Limb (tissue), 2 donors: ENCODE data around the gene MCC.

Source experiments
- DNase-seq, 2 donors: peaks; one replicate each; pipeline ENCODE4 v3.0.0-alpha.2; 2016; ENCODE audit errors: extremely low spot score in 2 of 2

The MCC gene

GRCh38 chr5:112998296-112998695 lies 490.0 kb downstream of the MCC start:
- no peak for DNase-seq

DNA sequence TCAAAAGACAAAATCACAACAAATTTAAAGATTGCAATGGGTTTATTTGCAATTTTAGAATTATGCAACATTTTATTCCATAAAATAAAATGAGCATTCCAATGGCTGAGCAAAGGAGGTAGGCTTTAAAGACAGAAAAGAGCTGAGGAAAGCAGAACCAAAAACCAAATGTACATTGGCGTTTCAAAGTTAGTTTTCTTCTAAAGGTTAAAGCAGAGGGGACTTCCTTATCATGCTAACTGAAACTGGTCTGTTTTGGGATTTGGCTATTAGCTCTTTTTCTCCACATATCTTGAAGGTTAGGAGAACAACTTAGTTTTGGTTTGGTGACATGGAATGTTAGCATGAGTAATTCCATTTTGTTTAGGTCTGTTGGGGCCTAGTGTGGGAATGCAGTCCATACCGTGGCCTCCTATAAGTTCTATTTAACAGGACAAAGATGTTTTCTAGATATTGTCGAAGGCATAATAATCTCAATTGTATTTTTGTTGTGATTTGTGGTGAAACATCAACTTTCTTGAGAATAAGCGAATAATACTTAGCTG lies 491.4 kb downstream of the MCC start:
- no peak for DNase-seq

GRCh38 chr5:112995764-112996618 lies 492.3 kb downstream of the MCC start:
- peak; percentile 77 to 83 for DNase-seq

GRCh38 chr5:112986224-112986623 lies 502.0 kb downstream of the MCC start:
- no peak for DNase-seq

GRCh38 chr5:112983363-112983762 lies 504.9 kb downstream of the MCC start:
- DNase-seq: no peak

DNA sequence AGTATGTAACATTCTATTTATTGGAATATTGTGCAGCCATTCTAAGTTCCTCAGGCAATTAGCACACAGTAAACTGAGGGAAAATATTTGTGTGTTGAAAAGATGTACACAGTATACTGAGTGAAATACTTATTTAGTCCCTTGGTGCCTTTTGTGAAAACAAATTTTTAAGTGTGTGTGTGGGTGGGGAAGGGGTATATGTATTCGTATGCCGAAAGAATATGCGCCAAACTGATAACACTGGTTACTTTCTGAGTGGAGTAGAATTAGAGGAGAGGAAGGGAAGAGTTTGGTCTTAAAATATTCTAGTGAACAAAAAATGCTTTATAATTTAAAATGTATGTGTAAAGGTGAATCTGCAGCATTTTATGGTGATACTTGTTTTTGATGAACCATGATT lies 508.5 kb downstream of the MCC start:
- DNase-seq: no peak

DNA sequence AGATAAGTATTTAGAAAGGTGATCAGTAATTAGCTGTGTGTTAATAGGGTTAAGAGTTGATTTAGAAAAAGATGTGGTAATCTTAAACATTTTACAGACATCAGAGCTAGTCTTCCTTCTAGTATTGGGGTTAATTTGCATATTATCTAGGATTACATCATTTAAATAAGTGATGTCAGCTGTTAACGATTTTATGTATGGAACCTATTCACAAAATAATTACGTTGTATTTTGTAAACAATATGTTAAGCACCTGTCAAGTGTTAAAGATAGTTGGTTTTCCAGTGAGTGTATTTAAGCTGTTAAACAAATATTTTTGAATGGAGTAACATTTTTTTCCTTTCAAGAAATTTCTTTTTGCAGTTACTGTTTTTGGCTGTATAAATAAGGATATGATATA lies 509.4 kb downstream of the MCC start:
- DNase-seq: no peak

DNA sequence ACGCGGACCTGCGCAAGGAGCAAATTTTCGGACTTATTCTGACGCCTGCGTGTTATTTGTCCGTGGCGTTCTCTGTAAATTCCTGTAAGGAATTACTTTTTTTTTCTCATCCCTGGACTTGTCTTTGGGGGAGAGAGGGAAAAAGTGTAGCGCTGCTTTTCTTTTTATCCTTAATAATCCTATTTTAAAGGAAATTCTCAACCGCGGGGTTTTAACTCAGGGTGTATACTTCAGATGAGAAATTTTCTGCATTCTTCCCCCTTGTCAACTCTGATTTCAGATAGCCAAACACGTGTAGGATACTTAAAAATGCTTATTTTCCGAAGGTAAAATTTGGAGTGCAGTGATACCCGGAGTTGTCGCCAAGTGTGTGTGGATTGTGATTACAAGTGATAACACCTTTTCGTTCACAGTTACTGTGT lies 510.8 kb downstream of the MCC start:
- no peak for DNase-seq

- peak; percentile 94 to 99 for DNase-seq
Measured at GRCh38 chr5:112976432-112977309, 511.6 kb downstream of the MCC start, which contains the start of gene DCP2. TSS of gene DCP2 (plus strand) at chr5:112976798. CDS start at chr5:112976934, 136 bp downstream.

- DNase-seq: no peak
Measured at GRCh38 chr5:112975721-112976431, 512.4 kb downstream of the MCC start.

GRCh38 chr5:112974901-112975300 lies 513.4 kb downstream of the MCC start:
- no peak for DNase-seq

GRCh38 chr5:112973904-112974303 lies 514.3 kb downstream of the MCC start:
- DNase-seq: no peak

GRCh38 chr5:112973036-112973435 lies 515.2 kb downstream of the MCC start:
- no peak for DNase-seq
